ENCODE measurements around the gene GRM5.

GRM5 gene

GRCh38 chr11:88827018-88827676 is 238.6 kb downstream of the GRM5 start:
- DNase-seq, result no peak

- DNase-seq, result no peak
These were observed 246.2 kb downstream of the GRM5 start for GRCh38 chr11:88819616-88820015.

GRCh38 chr11:88818978-88819377 is 246.8 kb downstream of the GRM5 start:
- no peak for DNase-seq

- DNase-seq, result no peak
These were observed 250.3 kb downstream of the GRM5 start for GRCh38 chr11:88815505-88815904.

GRCh38 chr11:88814076-88814475 is 251.7 kb downstream of the GRM5 start:
- no peak for DNase-seq

GRCh38 chr11:88813233-88813915 is 252.4 kb downstream of the GRM5 start:
- DNase-seq, result no peak

GRCh38 chr11:88810420-88811097 is 255.2 kb downstream of the GRM5 start:
- no peak for DNase-seq

GRCh38 chr11:88809126-88809525 is 256.7 kb downstream of the GRM5 start:
- DNase-seq, result no peak

- no peak for DNase-seq
These were observed 258.4 kb downstream of the GRM5 start for GRCh38 chr11:88807349-88807748.

GRCh38 chr11:88806410-88806809 is 259.4 kb downstream of the GRM5 start:
- DNase-seq, result no peak

- DNase-seq, result no peak
These were observed 264.2 kb downstream of the GRM5 start for GRCh38 chr11:88801484-88802123.

- DNase-seq, result no peak
These were observed 265.8 kb downstream of the GRM5 start for GRCh38 chr11:88799771-88800500.

- no peak for DNase-seq
These were observed 275.6 kb downstream of the GRM5 start for GRCh38 chr11:88790182-88790581.

- no peak for DNase-seq
These were observed 286.2 kb downstream of the GRM5 start for GRCh38 chr11:88779577-88779976.

GRCh38 chr11:88770475-88771079 is 295.2 kb downstream of the GRM5 start:
- DNase-seq, result no peak

- no peak for DNase-seq
These were observed 321.6 kb downstream of the GRM5 start for GRCh38 chr11:88744140-88744539.

GRCh38 chr11:88739524-88739923 is 326.3 kb downstream of the GRM5 start:
- DNase-seq, result no peak

- DNase-seq, result no peak
These were observed 356.2 kb downstream of the GRM5 start for GRCh38 chr11:88709567-88709966.

- no peak for DNase-seq
These were observed 361.3 kb downstream of the GRM5 start for GRCh38 chr11:88704485-88704884.

GRCh38 chr11:88701816-88702215 is 364.0 kb downstream of the GRM5 start:
- DNase-seq, result no peak

GRCh38 chr11:88697139-88697538 is 368.6 kb downstream of the GRM5 start:
- no peak for DNase-seq

GRCh38 chr11:88695689-88696414 is 369.9 kb downstream of the GRM5 start:
- DNase-seq, result no peak
